NCI-H1417 (cell line): ENCODE measurements around the gene SHISA8.
A peak's percentile ranks its signal among the peaks of the same experiment; 100 is the strongest.
"Not testable (repeated sequence)": the region's sequence is repeated elsewhere in the genome, so short reads cannot be mapped to it uniquely, and the experiment has no call there.

ENCODE experiments used
- DNase-seq, 3 experiments: peaks; one replicate each; lab custom pipeline; 2025; lab: John Stamatoyannopoulos, UW

Gene SHISA8

GRCh38 chr22:41915035-41915785, at the start of gene SHISA8:
Gene SHISA8, minus strand, starts transcription at chr22:41915074. Its CDS starts 407 bp downstream, at chr22:41914667.
- peak in 2 of 3 experiments; percentile 40 to 61 for DNase-seq

GRCh38 chr22:41964112-41964491, 49.2 kb upstream of the SHISA8 start:
- DNase-seq: no peak

GRCh38 chr22:41963453-41964111, 48.7 kb upstream of the SHISA8 start:
- DNase-seq: no peak

GRCh38 chr22:41957941-41958556, 43.2 kb upstream of the SHISA8 start:
- no peak for DNase-seq

GRCh38 chr22:41952713-41953112, 37.8 kb upstream of the SHISA8 start:
- no peak for DNase-seq

GRCh38 chr22:41951898-41952474, 37.1 kb upstream of the SHISA8 start, which contains the start of gene SMIM45:
Gene SMIM45, plus strand, starts transcription at chr22:41952150.
- DNase-seq: peak in 2 of 3 experiments; percentile 47 to 81

- DNase-seq: peak in 1 of 3 experiments; percentile 8
These were observed 34.6 kb upstream of the SHISA8 start for GRCh38 chr22:41949297-41949965.

- not testable (repeated sequence) for DNase-seq
These were observed 34.0 kb upstream of the SHISA8 start for GRCh38 chr22:41948928-41949296.

- no peak for DNase-seq
These were observed 33.3 kb upstream of the SHISA8 start for GRCh38 chr22:41948142-41948541.

- DNase-seq: no peak
These were observed 32.7 kb upstream of the SHISA8 start for GRCh38 chr22:41947424-41948080.

GRCh38 chr22:41946629-41947423, 32.0 kb upstream of the SHISA8 start, which contains the start of gene CENPM:
Gene CENPM, minus strand, starts transcription at chr22:41947152. Its CDS starts 76 bp downstream, at chr22:41947076.
- DNase-seq: peak; percentile 89 to 97 (median 94)

- DNase-seq: no peak
These were observed 28.9 kb upstream of the SHISA8 start for GRCh38 chr22:41943661-41944209.

GRCh38 chr22:41940832-41941765, 26.2 kb upstream of the SHISA8 start:
- peak; percentile 17 to 61 (median 31) for DNase-seq

GRCh38 chr22:41939981-41940831, 25.3 kb upstream of the SHISA8 start:
- DNase-seq: peak in 2 of 3 experiments; percentile 6 to 24

GRCh38 chr22:41936894-41937169, 22.0 kb upstream of the SHISA8 start:
- DNase-seq: no peak

GRCh38 chr22:41935509-41935908, 20.6 kb upstream of the SHISA8 start:
- no peak for DNase-seq

GRCh38 chr22:41935015-41935351, 20.1 kb upstream of the SHISA8 start:
- DNase-seq: peak in 1 of 3 experiments; percentile 2

- DNase-seq: no peak
These were observed 19.6 kb upstream of the SHISA8 start for GRCh38 chr22:41934284-41935014.
